Stimulated activated CD8-positive, alpha-beta memory T cell treated with anti-CD3 and anti-CD28 coated beads, Interleukin-4, amount 100 ng/mL, for 24 hours (primary cell): ENCODE data around the gene SELENOI.
"Not testable (repeated sequence)": the region's sequence is repeated elsewhere in the genome, so short reads cannot be mapped to it uniquely, and the experiment has no call there.

Source experiments
- DNase-seq: peaks from one replicate; pipeline ENCODE4 v3.0.0-alpha.2; 2020; ENCODE audit warnings: low read depth

SELENOI gene

GRCh38 chr2:26327291-26328272 lies 18.4 kb upstream of the SELENOI start:
- DNase-seq, result no peak

- DNase-seq, result not testable (repeated sequence)
Measured at GRCh38 chr2:26329083-26329482, 16.9 kb upstream of the SELENOI start.

GRCh38 chr2:26330114-26330549 lies 15.8 kb upstream of the SELENOI start:
- peak; percentile 71 for DNase-seq

GRCh38 chr2:26330604-26331003 lies 15.3 kb upstream of the SELENOI start:
- no peak for DNase-seq

- DNase-seq, result not testable (repeated sequence)
Measured at GRCh38 chr2:26331321-26331720, 14.6 kb upstream of the SELENOI start.

- DNase-seq, result no peak
Measured at GRCh38 chr2:26333293-26333692, 12.7 kb upstream of the SELENOI start.

- no peak for DNase-seq
Measured at GRCh38 chr2:26335231-26335630, 10.7 kb upstream of the SELENOI start.

- no peak for DNase-seq
Measured at GRCh38 chr2:26336719-26337118, 9.2 kb upstream of the SELENOI start.

GRCh38 chr2:26337298-26337697 lies 8.6 kb upstream of the SELENOI start:
- no peak for DNase-seq

GRCh38 chr2:26340831-26341230 lies 5.1 kb upstream of the SELENOI start:
- no peak for DNase-seq

GRCh38 chr2:26344581-26345282 lies 1.2 kb upstream of the SELENOI start:
- DNase-seq, result no peak

- DNase-seq, result no peak
Measured at GRCh38 chr2:26345283-26345544, 729 bp upstream of the SELENOI start.

- DNase-seq, result peak; percentile 27
Measured at GRCh38 chr2:26346454-26347053, 611 bp downstream of the SELENOI start, which contains the start of gene ADGRF3. Gene ADGRF3, minus strand, starts transcription at chr2:26346789. Its CDS starts 555 bp downstream, at chr2:26346234.

GRCh38 chr2:26347286-26347865 lies 1.4 kb downstream of the SELENOI start:
- DNase-seq, result no peak

GRCh38 chr2:26349690-26350089 lies 3.7 kb downstream of the SELENOI start:
- DNase-seq, result no peak

GRCh38 chr2:26351375-26352090 lies 5.6 kb downstream of the SELENOI start:
- DNase-seq, result no peak

GRCh38 chr2:26352892-26353291 lies 6.9 kb downstream of the SELENOI start:
- DNase-seq, result no peak

GRCh38 chr2:26354469-26354868 lies 8.5 kb downstream of the SELENOI start:
- DNase-seq, result not testable (repeated sequence)

- DNase-seq, result no peak
Measured at GRCh38 chr2:26355038-26355995, 9.4 kb downstream of the SELENOI start.

GRCh38 chr2:26356111-26356510 lies 10.2 kb downstream of the SELENOI start:
- DNase-seq, result no peak

- DNase-seq, result no peak
Measured at GRCh38 chr2:26356771-26357170, 10.8 kb downstream of the SELENOI start.
